Measurements from ENCODE around the gene TGM4.

The TGM4 gene

DNA sequence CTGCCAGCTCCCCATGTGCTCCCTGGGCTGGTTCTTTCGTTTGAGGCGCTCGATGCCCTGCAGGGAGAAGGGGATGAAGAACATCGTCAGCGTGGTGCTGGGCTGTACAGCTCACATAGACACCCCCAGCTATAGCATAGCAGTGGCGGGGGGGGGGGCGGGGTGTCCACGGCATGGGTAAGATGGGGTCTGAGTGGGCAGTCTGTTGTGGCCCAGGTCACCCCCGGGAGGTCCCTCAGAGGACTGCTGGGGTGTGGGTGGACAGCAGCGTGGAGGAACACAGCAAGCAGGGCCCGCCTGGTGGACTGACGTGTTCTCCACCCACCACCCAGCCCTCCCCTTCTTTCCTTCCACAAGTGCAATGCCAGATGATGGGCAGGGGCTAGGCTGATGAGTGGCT, 43.7 kb downstream of the TGM4 start:
- Histone ChIP-seq H3K4me3 (ENCODE audit: low read length in 2 of 2) (no peak overlapping the region), H3K4me2 (ENCODE audit: insufficient read depth, low read length, poor library complexity, severe bottlenecking) (no peak overlapping the region), H2BK5ac (ENCODE audit: low read length) (no peak overlapping the region), H3K79me1 (ENCODE audit: low read depth, low read length) (no peaks in the 10 kb centered on the region), H4K8ac (ENCODE audit: low read depth, low read length) (no peak overlapping the region), H2AFZ (ENCODE audit: low read length) (no peak overlapping the region), H4K91ac (ENCODE audit: low read depth, low read length, poor library complexity) (no peak overlapping the region), H3K14ac (ENCODE audit: low read length) (no peak overlapping the region), H2BK12ac (ENCODE audit: low read length) (no peak overlapping the region), H3K27me3 (ENCODE audit: control insufficient read depth in 3 of 3, insufficient read depth in 3 of 3, low read depth in 1 of 3, low read length in 3 of 3) (no peaks in the 10 kb centered on the region), H2AK5ac (ENCODE audit: low read depth, low read length) (no peak overlapping the region), H2BK120ac (ENCODE audit: low read depth, low read length) (no peak overlapping the region), H3K4me1 (ENCODE audit: control insufficient read depth in 2 of 2, insufficient read depth in 1 of 2, low read depth in 1 of 2, low read length in 2 of 2) (peaks cover 0 to 2% of the 10 kb centered on the region in 2 donors), H3K27ac (replicated peaks; ENCODE audit: low read length) (no peak overlapping the region), H3K9ac (ENCODE audit: low read depth, low read length, poor library complexity) (no peak overlapping the region), H3K4ac (ENCODE audit: low read length) (no peak overlapping the region), H3K36me3 (replicated peaks in 1 of 2; ENCODE audit: control insufficient read depth in 2 of 2, insufficient read depth in 2 of 2, low read length in 2 of 2) (peaks cover 4 to 40% of the 10 kb centered on the region in 2 donors), H3K9me3 (replicated peaks in 1 of 2; ENCODE audit: control insufficient read depth in 2 of 2, insufficient read depth in 1 of 2, low read depth in 1 of 2, low read length in 2 of 2) (no peaks in the 10 kb centered on the region), H3K18ac (ENCODE audit: low read length) (no peak overlapping the region), H2BK15ac (ENCODE audit: low read length) (no peak overlapping the region), H3K23ac (ENCODE audit: low read depth, low read length, poor library complexity) (no peak overlapping the region)
- WGBS, 2 donors (ENCODE audit: extremely low coverage in 2 of 2, insufficient read length in 2 of 2, insufficient replicate concordance in 1 of 2) = no CpG with 5 or more reads among the region's 12 CpGs
- DNase-seq (ENCODE audit: low spot score) = no peak

- no peak overlapping the region for H3K9ac ChIP-seq (ENCODE audit: low read depth, low read length, poor library complexity)
- H2AK5ac ChIP-seq (ENCODE audit: low read depth, low read length) = peak overlapping the region; percentile 24
- H3K4me1 ChIP-seq (ENCODE audit: control insufficient read depth in 2 of 2, insufficient read depth in 1 of 2, low read depth in 1 of 2, low read length in 2 of 2) = peaks cover 0 to 2% of the 10 kb centered on the region in 2 donors
- peak overlapping the region in 1 of 2 donors; percentile 2 for H3K4me3 ChIP-seq (ENCODE audit: low read length in 2 of 2)
- DNase-seq (ENCODE audit: low spot score) = no peak
- H2BK12ac ChIP-seq (ENCODE audit: low read length) = no peak overlapping the region
- no peak overlapping the region for H3K27ac ChIP-seq (replicated peaks; ENCODE audit: low read length)
- no peak overlapping the region for H4K8ac ChIP-seq (ENCODE audit: low read depth, low read length)
- peak overlapping the region; percentile 6 for H3K18ac ChIP-seq (ENCODE audit: low read length)
- H3K14ac ChIP-seq (ENCODE audit: low read length) = no peak overlapping the region
- H2BK15ac ChIP-seq (ENCODE audit: low read length) = no peak overlapping the region
- no peaks in the 10 kb centered on the region for H3K9me3 ChIP-seq (replicated peaks in 1 of 2; ENCODE audit: control insufficient read depth in 2 of 2, insufficient read depth in 1 of 2, low read depth in 1 of 2, low read length in 2 of 2)
- H3K4ac ChIP-seq (ENCODE audit: low read length) = no peak overlapping the region
- H3K4me2 ChIP-seq (ENCODE audit: insufficient read depth, low read length, poor library complexity, severe bottlenecking) = no peak overlapping the region
- peaks cover 4 to 41% of the 10 kb centered on the region in 2 donors for H3K36me3 ChIP-seq (replicated peaks in 1 of 2; ENCODE audit: control insufficient read depth in 2 of 2, insufficient read depth in 2 of 2, low read length in 2 of 2)
- no peaks in the 10 kb centered on the region for H3K27me3 ChIP-seq (ENCODE audit: control insufficient read depth in 3 of 3, insufficient read depth in 3 of 3, low read depth in 1 of 3, low read length in 3 of 3)
- no peak overlapping the region for H4K91ac ChIP-seq (ENCODE audit: low read depth, low read length, poor library complexity)
- no peak overlapping the region for H2AFZ ChIP-seq (ENCODE audit: low read length)
- no peak overlapping the region for H2BK5ac ChIP-seq (ENCODE audit: low read length)
- no CpG with 5 or more reads among the region's 6 CpGs for WGBS, 2 donors (ENCODE audit: extremely low coverage in 2 of 2, insufficient read length in 2 of 2, insufficient replicate concordance in 1 of 2)
- no peak overlapping the region for H3K23ac ChIP-seq (ENCODE audit: low read depth, low read length, poor library complexity)
- no peaks in the 10 kb centered on the region for H3K79me1 ChIP-seq (ENCODE audit: low read depth, low read length)
- H2BK120ac ChIP-seq (ENCODE audit: low read depth, low read length) = no peak overlapping the region
Measured at GRCh38 chr3:44918581-44918980, 44.2 kb downstream of the TGM4 start.

DNA sequence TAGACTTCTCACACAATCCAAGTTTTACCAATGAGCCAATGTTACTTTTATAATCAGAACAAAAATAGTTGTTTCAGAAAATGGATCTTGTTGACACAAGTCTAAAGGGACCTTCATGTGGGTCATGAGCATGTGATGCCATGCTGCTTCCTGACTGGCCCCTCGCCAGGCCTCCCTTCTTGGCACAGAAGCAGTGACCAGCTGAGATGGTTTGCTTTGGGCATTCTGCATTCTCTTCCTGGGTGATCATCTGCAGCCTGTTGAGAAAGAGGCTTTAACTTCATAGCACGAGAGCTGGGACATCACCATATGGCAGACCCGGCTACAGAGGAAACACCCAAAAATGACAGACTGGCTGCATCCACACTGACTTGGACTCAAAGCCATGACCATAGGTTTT, 45.7 kb downstream of the TGM4 start:
- Histone ChIP-seq H2BK120ac (ENCODE audit: low read depth, low read length) (no peak overlapping the region), H2AK5ac (ENCODE audit: low read depth, low read length) (no peak overlapping the region), H3K4me1 (ENCODE audit: control insufficient read depth in 2 of 2, insufficient read depth in 1 of 2, low read depth in 1 of 2, low read length in 2 of 2) (peaks cover 0 to 2% of the 10 kb centered on the region in 2 donors), H3K27ac (replicated peaks; ENCODE audit: low read length) (no peak overlapping the region), H3K9ac (ENCODE audit: low read depth, low read length, poor library complexity) (no peak overlapping the region), H4K91ac (ENCODE audit: low read depth, low read length, poor library complexity) (no peak overlapping the region), H3K14ac (ENCODE audit: low read length) (no peak overlapping the region), H3K4me3 (ENCODE audit: low read length in 2 of 2) (no peak overlapping the region), H4K8ac (ENCODE audit: low read depth, low read length) (no peak overlapping the region), H2AFZ (ENCODE audit: low read length) (no peak overlapping the region), H2BK12ac (ENCODE audit: low read length) (no peak overlapping the region), H3K18ac (ENCODE audit: low read length) (no peak overlapping the region), H3K27me3 (ENCODE audit: control insufficient read depth in 3 of 3, insufficient read depth in 3 of 3, low read depth in 1 of 3, low read length in 3 of 3) (no peaks in the 10 kb centered on the region), H2BK15ac (ENCODE audit: low read length) (no peak overlapping the region), H3K4ac (ENCODE audit: low read length) (no peak overlapping the region), H3K9me3 (replicated peaks in 1 of 2; ENCODE audit: control insufficient read depth in 2 of 2, insufficient read depth in 1 of 2, low read depth in 1 of 2, low read length in 2 of 2) (no peaks in the 10 kb centered on the region), H3K36me3 (replicated peaks in 1 of 2; ENCODE audit: control insufficient read depth in 2 of 2, insufficient read depth in 2 of 2, low read length in 2 of 2) (peaks cover 4 to 51% of the 10 kb centered on the region in 2 donors), H3K23ac (ENCODE audit: low read depth, low read length, poor library complexity) (no peak overlapping the region), H3K4me2 (ENCODE audit: insufficient read depth, low read length, poor library complexity, severe bottlenecking) (no peak overlapping the region), H2BK5ac (ENCODE audit: low read length) (no peak overlapping the region), H3K79me1 (ENCODE audit: low read depth, low read length) (no peaks in the 10 kb centered on the region)
- DNase-seq (ENCODE audit: low spot score) = no peak
- WGBS, 2 donors (ENCODE audit: extremely low coverage in 2 of 2, insufficient read length in 2 of 2, insufficient replicate concordance in 1 of 2) = no CpG with 5 or more reads among the region's 3 CpGs

- Histone ChIP-seq H3K18ac (ENCODE audit: low read length) (no peak overlapping the region), H3K9me3 (replicated peaks in 1 of 2; ENCODE audit: control insufficient read depth in 2 of 2, insufficient read depth in 1 of 2, low read depth in 1 of 2, low read length in 2 of 2) (no peaks in the 10 kb centered on the region), H3K36me3 (replicated peaks in 1 of 2; ENCODE audit: control insufficient read depth in 2 of 2, insufficient read depth in 2 of 2, low read length in 2 of 2) (peaks cover 18 to 67% of the 10 kb centered on the region in 2 donors), H3K4me1 (ENCODE audit: control insufficient read depth in 2 of 2, insufficient read depth in 1 of 2, low read depth in 1 of 2, low read length in 2 of 2) (no peaks in the 10 kb centered on the region), H4K91ac (ENCODE audit: low read depth, low read length, poor library complexity) (no peak overlapping the region), H2AFZ (ENCODE audit: low read length) (no peak overlapping the region), H3K14ac (ENCODE audit: low read length) (no peak overlapping the region), H2BK15ac (ENCODE audit: low read length) (no peak overlapping the region), H3K27ac (replicated peaks; ENCODE audit: low read length) (no peak overlapping the region), H4K8ac (ENCODE audit: low read depth, low read length) (no peak overlapping the region), H3K27me3 (ENCODE audit: control insufficient read depth in 3 of 3, insufficient read depth in 3 of 3, low read depth in 1 of 3, low read length in 3 of 3) (no peaks in the 10 kb centered on the region), H2BK120ac (ENCODE audit: low read depth, low read length) (no peak overlapping the region), H2BK5ac (ENCODE audit: low read length) (no peak overlapping the region), H3K4ac (ENCODE audit: low read length) (no peak overlapping the region), H3K23ac (ENCODE audit: low read depth, low read length, poor library complexity) (no peak overlapping the region), H2AK5ac (ENCODE audit: low read depth, low read length) (no peak overlapping the region), H3K4me3 (ENCODE audit: low read length in 2 of 2) (no peak overlapping the region), H3K9ac (ENCODE audit: low read depth, low read length, poor library complexity) (no peak overlapping the region), H2BK12ac (ENCODE audit: low read length) (no peak overlapping the region), H3K79me1 (ENCODE audit: low read depth, low read length) (no peaks in the 10 kb centered on the region), H3K4me2 (ENCODE audit: insufficient read depth, low read length, poor library complexity, severe bottlenecking) (no peak overlapping the region)
- no peak for DNase-seq (ENCODE audit: low spot score)
- no CpG with 5 or more reads among the region's 3 CpGs for WGBS, 2 donors (ENCODE audit: extremely low coverage in 2 of 2, insufficient read length in 2 of 2, insufficient replicate concordance in 1 of 2)
Measured at GRCh38 chr3:44923632-44924456, 49.4 kb downstream of the TGM4 start.

Measured in neuronal stem cell (in vitro differentiated cells).